ENCODE results near the gene TGFB1I1.

Gene TGFB1I1

GRCh38 chr16:31507929-31508705 lies 36.2 kb downstream of the TGFB1I1 start, which contains the start of gene RUSF1:
RUSF1 (minus strand) TSS chr16:31508391; CDS start chr16:31508373, 18 bp downstream.
- peak; percentile 94 for ATAC-seq

GRCh38 chr16:31508706-31509195 lies 36.8 kb downstream of the TGFB1I1 start:
- TF ChIP-seq CSDC2 (CRISPR knock-in tag; IDR thresholded peaks at IDR 0.05) (no peak), CREB5 (CRISPR knock-in tag; IDR thresholded peaks at IDR 0.05; ENCODE audit: low read depth) (no peak), POU6F1 (CRISPR knock-in tag; IDR thresholded peaks at IDR 0.05; ENCODE audit: borderline replicate concordance, low read depth) (no peak), ISL1 (CRISPR knock-in tag; IDR thresholded peaks at IDR 0.05) (no peak), TCF4 (CRISPR knock-in tag; IDR thresholded peaks at IDR 0.05; ENCODE audit: borderline replicate concordance) (no peak), ZNF565 (CRISPR knock-in tag; conservative IDR thresholded peaks at IDR 0.05; ENCODE audit: low read depth) (no peak), PPARA (CRISPR knock-in tag; IDR thresholded peaks at IDR 0.05; ENCODE audit: borderline replicate concordance) (no peak)
- peak; percentile 14 for ATAC-seq

More at GRCh38 chr16:31507929-31508705, 36.2 kb downstream of the TGFB1I1 start, which contains the start of gene RUSF1:
- no peak for TF ChIP-seq CREB5 (CRISPR knock-in tag; IDR thresholded peaks at IDR 0.05; ENCODE audit: low read depth)
- peak; percentile 64; the same call in 1 of the 2 replicates for TF ChIP-seq PATZ1 (CRISPR knock-in tag; IDR thresholded peaks at IDR 0.05; ENCODE audit: borderline replicate concordance)
- no peak for TF ChIP-seq PPARA (CRISPR knock-in tag; IDR thresholded peaks at IDR 0.05; ENCODE audit: borderline replicate concordance)
- TF ChIP-seq CSDC2 (CRISPR knock-in tag; IDR thresholded peaks at IDR 0.05) = 0 out of 2 replicates have a peak, but pooled peaks have one; percentile 59
- TF ChIP-seq ZNF8 (CRISPR knock-in tag; IDR thresholded peaks at IDR 0.05) = no peak
- TF ChIP-seq ISL1 (CRISPR knock-in tag; IDR thresholded peaks at IDR 0.05) = no peak
- TF ChIP-seq TOX (CRISPR knock-in tag; IDR thresholded peaks at IDR 0.05; ENCODE audit: borderline replicate concordance) = no peak

GRCh38 chr16:31513126-31513525 lies 41.2 kb downstream of the TGFB1I1 start:
- TF ChIP-seq ZNF70 (CRISPR knock-in tag; IDR thresholded peaks at IDR 0.05) (no peak), ZNF8 (CRISPR knock-in tag; IDR thresholded peaks at IDR 0.05) (no peak), OSR1 (CRISPR knock-in tag; IDR thresholded peaks at IDR 0.05) (no peak), ZNF565 (CRISPR knock-in tag; conservative IDR thresholded peaks at IDR 0.05; ENCODE audit: low read depth) (no peak), ARNTL (CRISPR knock-in tag; IDR thresholded peaks at IDR 0.05; ENCODE audit: borderline replicate concordance, low read depth) (no peak)
- ATAC-seq = peak; percentile 79

GRCh38 chr16:31513884-31514283 lies 41.9 kb downstream of the TGFB1I1 start:
- no peak for ATAC-seq
- no peak for TF ChIP-seq ZNF70 (CRISPR knock-in tag; IDR thresholded peaks at IDR 0.05)
- TF ChIP-seq PPARA (CRISPR knock-in tag; IDR thresholded peaks at IDR 0.05; ENCODE audit: borderline replicate concordance) = no peak
- TF ChIP-seq GLIS3 (CRISPR knock-in tag; IDR thresholded peaks at IDR 0.05) = no peak
- no peak for TF ChIP-seq ESRRG (CRISPR knock-in tag; IDR thresholded peaks at IDR 0.05)
- TF ChIP-seq CSDC2 (CRISPR knock-in tag; IDR thresholded peaks at IDR 0.05) = no peak
- TF ChIP-seq ZNF8 (CRISPR knock-in tag; IDR thresholded peaks at IDR 0.05) = no peak
- no peak for TF ChIP-seq SNAI2 (CRISPR knock-in tag; IDR thresholded peaks at IDR 0.05)
- no peak for TF ChIP-seq RARB (CRISPR knock-in tag; IDR thresholded peaks at IDR 0.05)
- TF ChIP-seq PATZ1 (CRISPR knock-in tag; IDR thresholded peaks at IDR 0.05; ENCODE audit: borderline replicate concordance) = no peak
- TF ChIP-seq ISL1 (CRISPR knock-in tag; IDR thresholded peaks at IDR 0.05) = no peak
- TF ChIP-seq CSRNP3 (CRISPR knock-in tag; IDR thresholded peaks at IDR 0.05) = no peak
- TF ChIP-seq ZC3H10 (CRISPR knock-in tag; IDR thresholded peaks at IDR 0.05) = no peak
- no peak for TF ChIP-seq TSHZ2 (CRISPR knock-in tag; IDR thresholded peaks at IDR 0.05)
